ENCODE measurements around the gene MYL11. TPM values are rescaled to one million over a fixed set of nuclear protein-coding genes. Genes with fewer than 3 reads are reported as not detected.
"Not testable (repeated sequence)": the region's sequence is repeated elsewhere in the genome, so short reads cannot be mapped to it uniquely, and the experiment has no call there.

MYL11 gene
- total RNA-seq: 9,092 TPM

- peak; percentile 87 for DNase-seq
Measured at GRCh38 chr16:30374538-30374937, at the start of gene MYL11. Gene MYL11 (plus strand): TSS chr16:30374802. CDS start chr16:30374858, 56 bp downstream.

GRCh38 chr16:30334473-30334989, 40.1 kb upstream of the MYL11 start:
- DNase-seq: peak; percentile 86

GRCh38 chr16:30335028-30335597, 39.5 kb upstream of the MYL11 start:
- peak; percentile 85 for DNase-seq

- DNase-seq: no peak
Measured at GRCh38 chr16:30335598-30336474, 38.8 kb upstream of the MYL11 start.

- DNase-seq: not testable (repeated sequence)
Measured at GRCh38 chr16:30337964-30338357, 36.6 kb upstream of the MYL11 start.

- not testable (repeated sequence) for DNase-seq
Measured at GRCh38 chr16:30338715-30339114, 35.9 kb upstream of the MYL11 start.

- DNase-seq: no peak
Measured at GRCh38 chr16:30340621-30341020, 34.0 kb upstream of the MYL11 start.

- not testable (repeated sequence) for DNase-seq
Measured at GRCh38 chr16:30341971-30342370, 32.6 kb upstream of the MYL11 start.

- DNase-seq: no peak
Measured at GRCh38 chr16:30342751-30343490, 31.7 kb upstream of the MYL11 start.

- DNase-seq: not testable (repeated sequence)
Measured at GRCh38 chr16:30343491-30343820, 31.1 kb upstream of the MYL11 start.

GRCh38 chr16:30346286-30346685, 28.3 kb upstream of the MYL11 start:
- no peak for DNase-seq

- no peak for DNase-seq
Measured at GRCh38 chr16:30348113-30348512, 26.5 kb upstream of the MYL11 start.

- no peak for DNase-seq
Measured at GRCh38 chr16:30348929-30349328, 25.7 kb upstream of the MYL11 start.

GRCh38 chr16:30349675-30350074, 24.9 kb upstream of the MYL11 start:
- DNase-seq: no peak

- DNase-seq: no peak
Measured at GRCh38 chr16:30350134-30350871, 24.3 kb upstream of the MYL11 start.

GRCh38 chr16:30351001-30351441, 23.6 kb upstream of the MYL11 start:
- DNase-seq: no peak

- DNase-seq: peak; percentile 54
Measured at GRCh38 chr16:30351586-30352419, 22.8 kb upstream of the MYL11 start.

- no peak for DNase-seq
Measured at GRCh38 chr16:30352488-30353401, 21.9 kb upstream of the MYL11 start.

- no peak for DNase-seq
Measured at GRCh38 chr16:30353438-30354129, 21.0 kb upstream of the MYL11 start.
